Midbrain (tissue), 1 donor: Measurements from ENCODE around the gene SNTA1.
"Not testable (repeated sequence)": the region's sequence is repeated elsewhere in the genome, so short reads cannot be mapped to it uniquely, and the experiment has no call there.

Experiments
- DNase-seq: peaks from one replicate; lab custom pipeline; 2025; lab: John Stamatoyannopoulos, UW

SNTA1 gene

GRCh38 chr20:33431797-33432381 lies 11.7 kb downstream of the SNTA1 start:
- DNase-seq, result peak; percentile 78

- not testable (repeated sequence) for DNase-seq
Measured at GRCh38 chr20:33423875-33424274, 19.7 kb downstream of the SNTA1 start.

- no peak for DNase-seq
Measured at GRCh38 chr20:33423141-33423834, 20.3 kb downstream of the SNTA1 start.

GRCh38 chr20:33419140-33419974 lies 24.2 kb downstream of the SNTA1 start:
- no peak for DNase-seq

- no peak for DNase-seq
Measured at GRCh38 chr20:33418033-33418432, 25.5 kb downstream of the SNTA1 start.

GRCh38 chr20:33415948-33416347 lies 27.6 kb downstream of the SNTA1 start:
- peak; percentile 65 for DNase-seq

- DNase-seq, result no peak
Measured at GRCh38 chr20:33412484-33412838, 31.1 kb downstream of the SNTA1 start.

- DNase-seq, result no peak
Measured at GRCh38 chr20:33411711-33412483, 31.7 kb downstream of the SNTA1 start.

- DNase-seq, result no peak
Measured at GRCh38 chr20:33411242-33411641, 32.3 kb downstream of the SNTA1 start.

- no peak for DNase-seq
Measured at GRCh38 chr20:33410081-33410742, 33.4 kb downstream of the SNTA1 start.

- no peak for DNase-seq
Measured at GRCh38 chr20:33408716-33409654, 34.6 kb downstream of the SNTA1 start.

- no peak for DNase-seq
Measured at GRCh38 chr20:33408313-33408712, 35.2 kb downstream of the SNTA1 start.

GRCh38 chr20:33407796-33408195 lies 35.8 kb downstream of the SNTA1 start:
- no peak for DNase-seq

- DNase-seq, result no peak
Measured at GRCh38 chr20:33407251-33407650, 36.3 kb downstream of the SNTA1 start.

GRCh38 chr20:33404281-33404680 lies 39.3 kb downstream of the SNTA1 start:
- DNase-seq, result no peak

- no peak for DNase-seq
Measured at GRCh38 chr20:33401921-33402369, 41.6 kb downstream of the SNTA1 start.

- peak; percentile 90 for DNase-seq
Measured at GRCh38 chr20:33401184-33401920, 42.2 kb downstream of the SNTA1 start, which contains the start of gene CDK5RAP1. Gene CDK5RAP1, minus strand, starts transcription at chr20:33401519. Its CDS starts 4,455 bp downstream, at chr20:33397064.

GRCh38 chr20:33400812-33401183 lies 42.8 kb downstream of the SNTA1 start:
- no peak for DNase-seq

- DNase-seq, result no peak
Measured at GRCh38 chr20:33399924-33400323, 43.6 kb downstream of the SNTA1 start.

GRCh38 chr20:33394718-33395117 lies 48.8 kb downstream of the SNTA1 start:
- DNase-seq, result no peak
